ENCODE measurements around the gene DPP6. TPM values are rescaled to one million over a fixed set of nuclear protein-coding genes. Genes with fewer than 3 reads are reported as not detected.

Gene DPP6
- total and polyA plus RNA-seq, 2 experiments from 2014 or later: not detected

DNA sequence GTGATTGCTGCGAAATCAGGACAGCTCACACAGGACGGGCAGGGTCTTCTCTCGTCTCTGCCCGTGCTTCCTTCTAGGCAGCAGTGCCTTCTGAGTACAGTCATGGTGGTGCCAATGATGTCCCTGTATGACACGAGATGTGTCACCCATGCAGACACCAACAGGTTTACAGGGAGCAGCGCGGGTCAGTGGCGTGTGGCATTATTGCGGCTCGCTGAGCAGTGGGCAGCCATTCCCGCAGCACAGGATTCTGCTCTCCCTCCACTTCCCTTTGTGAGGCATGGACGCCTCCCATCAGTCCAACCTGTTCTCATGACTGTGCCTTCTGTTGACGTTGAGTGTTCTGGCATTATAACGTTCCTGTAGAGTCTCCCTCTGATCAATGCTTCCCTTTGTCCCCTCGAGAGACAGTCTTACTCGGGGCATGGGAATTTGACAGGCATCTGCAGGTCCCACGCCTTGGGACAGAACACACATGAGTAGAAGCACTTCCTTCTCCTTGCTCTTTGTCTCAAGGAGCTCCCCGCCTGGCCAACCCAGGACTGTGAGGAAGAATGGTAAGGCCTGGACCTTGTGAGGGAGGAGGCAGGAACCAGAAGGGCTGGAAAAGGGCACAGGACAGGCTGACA, 731.2 kb downstream of the DPP6 start:
- Mint-ChIP-seq H3K4me1 (peaks cover 8% of the 10 kb centered on the region; the same call in 2 of the 3 replicates), H3K9me3 (peaks cover 14% of the 10 kb centered on the region), H3K36me3 (ENCODE audit: low read depth) (peaks cover 7% of the 10 kb centered on the region), H3K4me3 (no peak overlapping the region), H3K27me3 (ENCODE audit: insufficient read depth, low read depth, poor library complexity) (peaks cover 9% of the 10 kb centered on the region), H3K27ac (no peak overlapping the region; the same call in 1 of the 2 replicates)
- DNase-seq (ENCODE audit: low spot score) (no peak), ATAC-seq (no peak)
- H4K20me1 ChIP-seq (replicated peaks; ENCODE audit: insufficient read depth): no peaks in the 10 kb centered on the region
- no peaks in the 10 kb centered on the region for H3K79me2 ChIP-seq (replicated peaks; ENCODE audit: insufficient read depth)
- H2AFZ ChIP-seq: no peak overlapping the region
- no peaks in the 10 kb centered on the region for H3K4me1 ChIP-seq (ENCODE audit: insufficient read depth)
- H3K4me3 ChIP-seq: no peak overlapping the region
- no peaks in the 10 kb centered on the region for H3F3A ChIP-seq (replicated peaks; ENCODE audit: low read depth)
- H3K27me3 ChIP-seq (ENCODE audit: insufficient read depth): no peaks in the 10 kb centered on the region
- 0 out of 2 replicates have a peak, but pooled peaks cover 3% of the 10 kb centered on the region for H3K36me3 ChIP-seq (ENCODE audit: insufficient read depth)
- no peak for TF ChIP-seq JUNB (IDR thresholded peaks at IDR 0.05; ENCODE audit: unreplicated experiment)
- TF ChIP-seq, protein P1, sequence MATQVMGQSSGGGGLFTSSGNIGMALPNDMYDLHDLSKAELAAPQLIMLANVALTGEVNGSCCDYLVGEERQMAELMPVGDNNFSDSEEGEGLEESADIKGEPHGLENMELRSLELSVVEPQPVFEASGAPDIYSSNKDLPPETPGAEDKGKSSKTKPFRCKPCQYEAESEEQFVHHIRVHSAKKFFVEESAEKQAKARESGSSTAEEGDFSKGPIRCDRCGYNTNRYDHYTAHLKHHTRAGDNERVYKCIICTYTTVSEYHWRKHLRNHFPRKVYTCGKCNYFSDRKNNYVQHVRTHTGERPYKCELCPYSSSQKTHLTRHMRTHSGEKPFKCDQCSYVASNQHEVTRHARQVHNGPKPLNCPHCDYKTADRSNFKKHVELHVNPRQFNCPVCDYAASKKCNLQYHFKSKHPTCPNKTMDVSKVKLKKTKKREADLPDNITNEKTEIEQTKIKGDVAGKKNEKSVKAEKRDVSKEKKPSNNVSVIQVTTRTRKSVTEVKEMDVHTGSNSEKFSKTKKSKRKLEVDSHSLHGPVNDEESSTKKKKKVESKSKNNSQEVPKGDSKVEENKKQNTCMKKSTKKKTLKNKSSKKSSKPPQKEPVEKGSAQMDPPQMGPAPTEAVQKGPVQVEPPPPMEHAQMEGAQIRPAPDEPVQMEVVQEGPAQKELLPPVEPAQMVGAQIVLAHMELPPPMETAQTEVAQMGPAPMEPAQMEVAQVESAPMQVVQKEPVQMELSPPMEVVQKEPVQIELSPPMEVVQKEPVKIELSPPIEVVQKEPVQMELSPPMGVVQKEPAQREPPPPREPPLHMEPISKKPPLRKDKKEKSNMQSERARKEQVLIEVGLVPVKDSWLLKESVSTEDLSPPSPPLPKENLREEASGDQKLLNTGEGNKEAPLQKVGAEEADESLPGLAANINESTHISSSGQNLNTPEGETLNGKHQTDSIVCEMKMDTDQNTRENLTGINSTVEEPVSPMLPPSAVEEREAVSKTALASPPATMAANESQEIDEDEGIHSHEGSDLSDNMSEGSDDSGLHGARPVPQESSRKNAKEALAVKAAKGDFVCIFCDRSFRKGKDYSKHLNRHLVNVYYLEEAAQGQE (IDR thresholded peaks at IDR 0.05; ENCODE audit: unreplicated experiment): no peak
- no peak for TF ChIP-seq ZNF114 (CRISPR knock-in tag; IDR thresholded peaks at IDR 0.05)
- no peak for TF ChIP-seq ZNF331 (CRISPR knock-in tag; IDR thresholded peaks at IDR 0.05; ENCODE audit: low read depth)
- no peak for TF ChIP-seq EZH2 (IDR thresholded peaks at IDR 0.05; ENCODE audit: low read depth, unreplicated experiment)
- no peak for TF ChIP-seq CREB1 (CRISPR knock-in tag; IDR thresholded peaks at IDR 0.05; ENCODE audit: low read depth)
- TF ChIP-seq STAT1 (IDR thresholded peaks at IDR 0.05; ENCODE audit: unreplicated experiment): no peak
- no peaks in the 10 kb centered on the region for H3K9me2 ChIP-seq (ENCODE audit: insufficient read depth)
- H3K4me2 ChIP-seq: no peak overlapping the region
- no peak overlapping the region for H3K27ac ChIP-seq (ENCODE audit: low read depth)

DNA sequence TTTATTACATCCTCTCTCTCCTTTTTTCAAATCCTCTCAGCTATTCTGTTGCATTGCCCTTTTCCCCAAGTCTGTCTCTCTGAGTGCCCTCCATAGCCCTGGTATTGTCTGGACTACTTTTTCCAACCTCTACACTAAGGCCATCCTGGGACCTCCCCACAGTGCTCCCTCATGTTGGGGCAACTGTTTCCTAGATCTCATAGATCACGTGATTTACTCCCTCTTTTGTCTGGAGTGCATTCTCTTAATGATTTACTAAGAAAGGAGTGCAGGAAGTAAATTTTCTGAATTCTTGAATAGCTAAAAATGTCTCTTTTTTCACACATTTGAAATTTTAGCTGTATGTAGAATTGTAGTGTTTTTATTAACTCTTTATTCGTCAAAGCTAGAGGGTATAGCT, 733.7 kb downstream of the DPP6 start:
- H2AFZ ChIP-seq: no peak overlapping the region
- no peak for TF ChIP-seq CREB1 (CRISPR knock-in tag; IDR thresholded peaks at IDR 0.05; ENCODE audit: low read depth)
- no peak overlapping the region for H3K4me2 ChIP-seq
- no peaks in the 10 kb centered on the region for H3K9me2 ChIP-seq (ENCODE audit: insufficient read depth)
- no peaks in the 10 kb centered on the region for H3K4me1 Mint-ChIP-seq
- no peak overlapping the region for H3K4me3 Mint-ChIP-seq
- DNase-seq (ENCODE audit: low spot score) (no peak), ATAC-seq (no peak)
- H3F3A ChIP-seq (replicated peaks; ENCODE audit: low read depth): no peaks in the 10 kb centered on the region
- H3K27me3 ChIP-seq (ENCODE audit: insufficient read depth): no peaks in the 10 kb centered on the region
- no peaks in the 10 kb centered on the region for H3K4me1 ChIP-seq (ENCODE audit: insufficient read depth)
- H3K79me2 ChIP-seq (replicated peaks; ENCODE audit: insufficient read depth): no peaks in the 10 kb centered on the region
- H3K36me3 ChIP-seq (ENCODE audit: insufficient read depth): peaks cover 7% of the 10 kb centered on the region; the same call in 1 of the 2 replicates
- peaks cover 9% of the 10 kb centered on the region for H3K9me3 Mint-ChIP-seq
- no peak overlapping the region for H3K4me3 ChIP-seq
- peaks cover 3% of the 10 kb centered on the region for H3K27me3 Mint-ChIP-seq (ENCODE audit: insufficient read depth, low read depth, poor library complexity)
- no peak overlapping the region for H3K27ac Mint-ChIP-seq
- H3K27ac ChIP-seq (ENCODE audit: low read depth): no peak overlapping the region
- H3K36me3 Mint-ChIP-seq (ENCODE audit: low read depth): peaks cover 2% of the 10 kb centered on the region; the same call in 1 of the 3 replicates
- H4K20me1 ChIP-seq (replicated peaks; ENCODE audit: insufficient read depth): no peaks in the 10 kb centered on the region
